Activated T-helper 2 cell treated with anti-CD3 and anti-CD28 coated beads, Interferon-gamma antibody, Interleukin-2, Interleukin-4, amounts not matched to agents 10 μg/mL and 5 μg/mL and 100 μg/mL, durations not matched to agents 14 hours and 24 hours and 36 hours (primary cell): ENCODE results near the gene ATP6AP1. TPM values are rescaled to one million over a fixed set of nuclear protein-coding genes. Genes with fewer than 3 reads are reported as not detected.

Source experiments
- DNase-seq: peaks from one replicate; pipeline ENCODE4 v3.0.0; 2021; ENCODE audit warnings: low spot score
- H3K27ac Mint-ChIP-seq: one replicate; pipeline ENCODE4 v1.8.0; 2021; ENCODE audit warnings: mixed read lengths
- H3K27me3 Mint-ChIP-seq: one replicate; pipeline ENCODE4 v1.8.0; 2021; ENCODE audit warnings: low read depth, mixed read lengths
- H3K36me3 Mint-ChIP-seq: one replicate; pipeline ENCODE4 v1.8.0; 2021; ENCODE audit warnings: low read depth, mixed read lengths
- H3K4me1 Mint-ChIP-seq: one replicate; pipeline ENCODE4 v1.8.0; 2021; ENCODE audit warnings: low read depth, mixed read lengths
- H3K4me3 Mint-ChIP-seq: one replicate; pipeline ENCODE4 v1.8.0; 2021; ENCODE audit warnings: low read depth, mild to moderate bottlenecking, moderate library complexity, mixed read lengths
- H3K9me3 Mint-ChIP-seq: one replicate; pipeline ENCODE4 v1.8.0; 2021; ENCODE audit warnings: mixed read lengths
- intact Hi-C: fragments of 100-400 bp; cut with micrococcal nuclease; formaldehyde crosslinking; loops from one replicate; pipeline ENCODE4 v1.15.1; 2023
- total RNA-seq: library from RNA; stranded (reverse); gene quantifications from 2 replicates; pipeline ENCODE4 v1.2.3, GENCODE V29; 2022

Gene ATP6AP1
- total RNA-seq, 1 donor from 2014 or later: 48.9 TPM

DNA sequence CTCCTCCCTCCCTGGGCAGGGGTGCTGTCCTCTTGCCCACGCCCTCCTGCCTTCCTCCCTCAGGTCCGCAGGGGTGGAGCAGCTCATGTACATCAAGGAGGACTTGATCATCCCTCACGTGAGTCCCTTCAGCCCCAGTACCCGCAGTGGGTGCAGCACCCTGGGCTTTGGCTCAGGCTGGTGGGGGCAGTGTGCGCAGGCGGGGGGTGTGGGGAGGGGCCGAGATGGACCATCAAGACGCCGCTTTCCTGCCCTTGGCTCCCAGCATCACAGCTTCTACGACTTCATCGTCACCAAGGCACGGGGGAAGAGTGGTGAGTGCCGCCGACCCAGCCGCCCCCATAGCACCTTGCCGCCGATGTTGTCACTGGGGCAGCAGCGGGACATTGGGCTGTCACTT is 21.1 kb downstream of the ATP6AP1 start:
- Mint-ChIP-seq H3K4me1 (no peaks in the 10 kb centered on the region), H3K4me3 (no peak overlapping the region), H3K36me3 (peaks cover 38% of the 10 kb centered on the region), H3K27me3 (no peaks in the 10 kb centered on the region), H3K27ac (no peak overlapping the region), H3K9me3 (no peaks in the 10 kb centered on the region)
- intact Hi-C loops: no loop called here
- DNase-seq: no peak

DNA sequence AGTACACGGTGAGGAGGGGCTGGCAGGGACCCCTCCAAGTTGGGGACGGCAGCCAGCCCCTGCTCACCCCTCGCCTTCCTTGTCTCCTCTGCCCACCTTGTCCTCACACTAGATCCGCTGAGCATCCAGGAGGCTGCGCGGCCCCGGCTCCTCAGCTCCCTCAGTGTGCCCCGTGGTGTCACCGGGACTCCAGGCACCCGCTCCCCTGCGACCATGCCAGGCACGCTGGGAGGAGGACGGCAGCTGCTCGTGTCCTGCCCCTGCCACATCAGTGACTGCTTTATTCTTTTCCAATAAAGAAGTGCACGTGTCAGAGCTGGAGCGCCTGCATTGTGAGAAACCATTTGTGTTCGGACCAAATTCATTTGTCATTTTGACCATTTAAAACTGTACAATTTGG is 21.8 kb downstream of the ATP6AP1 start:
- H3K27me3 Mint-ChIP-seq: no peaks in the 10 kb centered on the region
- H3K9me3 Mint-ChIP-seq: no peaks in the 10 kb centered on the region
- H3K4me1 Mint-ChIP-seq: no peaks in the 10 kb centered on the region
- no peak overlapping the region for H3K4me3 Mint-ChIP-seq
- intact Hi-C loops: no loop called here
- H3K27ac Mint-ChIP-seq: no peak overlapping the region
- peaks cover 38% of the 10 kb centered on the region for H3K36me3 Mint-ChIP-seq
- no peak for DNase-seq

DNA sequence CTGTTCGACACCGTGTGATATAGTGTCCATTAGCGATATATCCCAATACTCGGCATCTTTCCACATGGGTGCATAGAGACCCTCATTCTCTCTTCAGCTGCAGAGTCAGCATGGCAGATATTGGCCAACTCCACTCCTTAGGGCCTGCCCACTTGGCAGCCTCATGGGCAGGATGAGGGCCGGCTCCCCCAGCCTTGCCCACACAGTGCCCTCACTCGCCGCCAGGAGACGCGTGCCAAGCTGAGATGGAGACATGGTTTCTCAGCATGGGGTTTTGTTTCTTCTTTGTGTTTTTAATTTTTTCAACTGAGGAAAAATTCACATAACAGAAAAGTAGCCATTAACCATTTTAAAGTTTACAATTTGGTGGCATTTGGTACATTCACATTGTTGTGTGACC is 24.3 kb downstream of the ATP6AP1 start:
- intact Hi-C loops: no loop called here
- Mint-ChIP-seq H3K9me3 (no peaks in the 10 kb centered on the region), H3K27me3 (no peaks in the 10 kb centered on the region), H3K4me3 (no peak overlapping the region), H3K27ac (no peak overlapping the region), H3K36me3 (peaks cover 24% of the 10 kb centered on the region), H3K4me1 (peaks cover 3% of the 10 kb centered on the region)
- DNase-seq: no peak

DNA sequence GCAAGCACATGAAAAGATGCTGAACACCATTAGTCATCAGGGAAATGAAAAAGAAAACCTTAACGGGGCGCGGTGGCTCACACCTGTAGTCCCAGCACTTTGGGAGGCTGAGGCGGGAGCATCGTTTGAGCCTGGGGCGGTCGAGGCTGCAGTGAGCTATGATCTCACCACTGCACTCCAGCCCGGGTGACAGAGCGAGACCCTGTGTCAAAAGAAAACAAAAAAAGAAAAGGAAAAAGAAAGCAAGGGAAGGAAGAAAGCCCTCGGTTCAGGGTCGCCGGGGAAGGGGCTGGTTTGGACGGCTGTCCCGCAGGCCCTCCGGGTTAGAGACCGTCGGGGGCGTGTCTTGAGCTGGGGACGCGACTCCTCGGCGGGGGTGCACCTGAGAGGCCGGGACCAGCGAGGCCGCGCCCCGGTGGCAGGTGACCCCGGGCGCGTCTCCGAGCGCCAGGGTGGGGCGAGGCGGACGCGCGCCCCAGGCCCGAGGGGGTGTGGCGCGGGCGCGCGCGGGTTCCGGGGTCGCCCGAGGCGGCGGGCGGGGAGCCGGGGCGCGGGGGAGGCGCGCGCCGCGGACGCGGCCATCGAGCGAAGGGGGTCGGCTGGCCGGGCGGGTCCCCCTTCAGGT is 29.1 kb downstream of the ATP6AP1 start:
- H3K27me3 Mint-ChIP-seq: no peaks in the 10 kb centered on the region
- DNase-seq: peak; percentile 33
- peaks cover 16% of the 10 kb centered on the region for H3K36me3 Mint-ChIP-seq
- peak overlapping the region; percentile 97 for H3K27ac Mint-ChIP-seq
- H3K9me3 Mint-ChIP-seq: no peaks in the 10 kb centered on the region
- peak overlapping the region; percentile 98 for H3K4me3 Mint-ChIP-seq
- H3K4me1 Mint-ChIP-seq: peaks cover 5% of the 10 kb centered on the region
- intact Hi-C loops: no loop called here

DNA sequence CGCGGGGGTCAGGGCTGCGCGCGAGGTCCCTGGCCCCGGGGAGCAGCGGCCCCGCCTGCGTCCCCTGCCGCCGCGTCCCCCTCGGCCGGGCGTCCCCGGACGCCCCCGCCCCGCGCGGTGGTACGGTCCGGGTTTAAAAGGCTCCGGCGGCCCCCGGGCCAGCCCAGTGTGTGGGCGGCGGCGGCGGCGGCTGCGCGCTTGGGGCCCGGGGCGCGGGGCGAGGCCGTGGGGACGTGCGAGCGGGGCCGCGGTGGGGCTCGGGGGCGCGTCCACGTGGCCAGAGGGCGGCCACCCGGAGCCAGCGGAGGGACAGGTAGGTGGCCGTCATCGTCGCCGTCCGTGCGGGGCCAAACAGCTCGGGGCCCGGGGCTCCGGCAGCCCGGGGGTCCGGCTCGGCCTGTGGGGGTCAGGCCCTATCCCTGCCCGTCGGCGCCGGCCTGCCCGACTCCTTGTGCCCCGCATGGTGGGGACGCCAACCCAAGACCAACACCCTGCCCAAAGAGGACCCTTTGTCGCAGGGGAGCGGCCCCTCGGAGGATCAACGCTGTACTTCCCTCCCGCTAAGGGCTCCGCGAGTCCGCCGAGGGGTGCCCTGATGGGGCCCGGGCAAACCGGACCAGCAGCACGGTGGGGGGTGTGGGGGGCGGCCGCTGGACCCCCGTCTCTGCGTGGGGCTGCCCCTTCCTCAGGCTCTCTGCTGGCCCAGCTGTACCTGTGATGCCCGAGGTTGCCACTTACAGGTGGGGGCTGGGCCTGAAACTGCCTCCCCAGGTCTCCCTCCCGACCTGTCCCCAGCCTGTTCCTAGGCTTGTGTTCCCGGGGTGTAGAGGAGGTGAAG is 29.9 kb downstream of the ATP6AP1 start, which contains the start of gene PLXNA3:
Gene PLXNA3, plus strand, starts transcription at position 166 of the 838 bp plus-strand sequence. CDS start 1,903 bp downstream, outside the sequence.
- intact Hi-C loops: no loop called here
- Mint-ChIP-seq H3K27ac (peak within 1 kb of the TSS; percentile 97), H3K4me3 (peak within 1 kb of the TSS; percentile 98), H3K9me3 (no peaks in the 10 kb centered on the region), H3K36me3 (peaks cover 15% of the 10 kb centered on the region), H3K4me1 (peaks cover 5% of the 10 kb centered on the region), H3K27me3 (no peaks in the 10 kb centered on the region)
- peak; percentile 37 for DNase-seq

DNA sequence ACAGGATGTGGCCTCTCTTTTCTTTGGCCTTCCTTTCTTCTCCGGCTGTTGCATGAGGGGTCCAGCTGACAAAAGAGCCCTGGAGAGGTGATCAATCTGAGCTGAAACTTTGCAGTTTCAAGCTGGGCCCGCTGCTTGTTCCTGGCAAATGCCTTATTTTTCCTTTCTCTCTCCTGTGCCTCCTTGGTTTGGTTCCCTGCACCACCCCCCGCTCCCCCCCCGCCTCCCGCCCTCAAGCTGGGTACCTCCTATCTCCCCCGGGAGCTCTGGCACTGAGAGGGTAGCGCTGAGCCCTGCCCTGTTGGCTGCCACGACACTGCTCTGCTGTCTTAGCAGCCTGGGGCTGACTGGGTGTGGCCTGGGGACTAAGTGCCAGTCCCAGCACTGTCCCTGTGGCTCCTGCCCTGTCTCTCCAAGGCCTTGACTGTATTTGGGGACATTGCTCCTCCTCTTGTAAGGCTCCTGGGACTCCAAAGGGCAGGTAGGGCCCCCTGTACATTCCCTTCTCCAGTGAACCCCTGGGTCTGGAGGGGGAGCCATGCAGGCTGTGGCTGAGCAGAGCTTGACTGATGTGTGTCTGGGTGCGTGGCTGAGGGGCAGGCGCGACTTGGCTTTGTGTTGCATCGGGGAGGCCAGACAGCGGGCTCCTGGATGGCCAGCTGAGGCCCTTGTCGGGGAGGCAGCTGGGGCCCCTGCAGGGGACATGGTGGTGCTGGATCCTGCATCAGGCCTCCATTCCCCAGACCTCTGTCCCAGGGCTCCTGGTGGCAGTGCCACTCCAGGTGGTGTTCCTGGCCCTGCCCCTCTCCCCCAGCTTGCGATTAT is 30.7 kb downstream of the ATP6AP1 start:
- Mint-ChIP-seq H3K27me3 (no peaks in the 10 kb centered on the region), H3K9me3 (no peaks in the 10 kb centered on the region), H3K36me3 (peaks cover 14% of the 10 kb centered on the region), H3K27ac (peak overlapping the region; percentile 62), H3K4me1 (peaks cover 5% of the 10 kb centered on the region), H3K4me3 (peak overlapping the region; percentile 83)
- intact Hi-C loops: no loop called here
- no peak for DNase-seq

DNA sequence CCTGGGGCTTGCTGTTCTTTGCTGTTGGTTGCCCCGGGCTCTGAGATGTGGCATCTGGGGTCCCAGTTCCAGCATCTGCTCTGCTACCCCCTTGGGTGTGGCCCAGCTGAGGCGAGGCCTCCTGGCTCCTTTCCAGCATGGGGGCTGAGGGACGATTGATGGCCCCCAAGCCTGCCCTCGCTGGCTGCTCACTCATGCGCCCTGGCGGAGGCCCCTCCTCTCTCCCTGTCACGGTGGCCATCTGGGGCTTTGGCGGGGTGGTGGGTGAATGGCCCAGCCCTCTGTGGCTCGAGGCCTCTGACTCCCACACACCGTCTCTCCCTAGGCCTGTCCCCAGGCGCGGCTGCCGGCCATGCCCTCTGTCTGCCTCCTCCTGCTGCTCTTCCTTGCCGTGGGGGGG is 31.4 kb downstream of the ATP6AP1 start:
- H3K4me1 Mint-ChIP-seq: peaks cover 5% of the 10 kb centered on the region

DNA sequence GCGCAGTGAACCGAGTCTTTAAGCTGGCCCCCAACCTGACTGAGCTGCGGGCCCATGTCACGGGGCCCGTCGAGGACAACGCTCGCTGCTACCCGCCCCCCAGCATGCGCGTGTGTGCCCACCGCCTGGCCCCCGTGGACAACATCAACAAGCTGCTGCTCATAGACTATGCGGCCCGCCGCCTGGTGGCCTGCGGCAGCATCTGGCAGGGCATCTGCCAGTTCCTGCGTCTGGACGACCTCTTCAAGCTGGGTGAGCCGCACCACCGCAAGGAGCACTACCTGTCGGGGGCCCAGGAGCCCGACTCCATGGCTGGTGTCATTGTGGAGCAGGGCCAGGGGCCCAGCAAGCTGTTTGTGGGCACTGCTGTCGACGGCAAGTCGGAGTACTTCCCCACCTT is 31.8 kb downstream of the ATP6AP1 start:
- Mint-ChIP-seq H3K27me3 (no peaks in the 10 kb centered on the region), H3K4me3 (peak overlapping the region; percentile 51), H3K4me1 (peaks cover 5% of the 10 kb centered on the region), H3K36me3 (peaks cover 9% of the 10 kb centered on the region), H3K9me3 (no peaks in the 10 kb centered on the region), H3K27ac (no peak overlapping the region)
- DNase-seq: no peak
- intact Hi-C loops: no loop called here

More for the DNA sequence above, 31.4 kb downstream of the ATP6AP1 start:
- intact Hi-C loops: no loop called here
- H3K36me3 Mint-ChIP-seq: peaks cover 9% of the 10 kb centered on the region
- no peaks in the 10 kb centered on the region for H3K9me3 Mint-ChIP-seq
- H3K27ac Mint-ChIP-seq: no peak overlapping the region
- H3K4me3 Mint-ChIP-seq: peak overlapping the region; percentile 51
- no peaks in the 10 kb centered on the region for H3K27me3 Mint-ChIP-seq
- no peak for DNase-seq

DNA sequence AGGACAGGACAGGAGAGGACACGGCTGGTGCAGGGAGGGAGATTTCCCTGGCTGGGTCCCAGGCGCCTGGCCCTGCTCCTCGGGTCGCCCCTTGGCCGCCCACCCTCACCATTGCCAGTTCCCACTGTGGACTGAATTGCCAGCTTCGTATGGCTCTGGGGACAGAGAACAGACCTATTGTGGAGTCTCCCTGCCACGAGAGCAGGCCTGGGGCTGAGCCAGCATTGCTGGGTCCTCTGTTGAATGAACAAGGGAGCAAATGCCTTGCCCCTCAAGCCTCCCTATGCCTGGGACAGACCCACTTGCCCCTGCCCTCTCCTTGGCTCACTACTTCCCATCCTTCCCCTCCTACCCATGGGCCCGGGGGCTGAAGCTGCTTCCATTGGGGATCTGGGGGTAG is 33.9 kb downstream of the ATP6AP1 start:
- Mint-ChIP-seq H3K4me1 (peaks cover 3% of the 10 kb centered on the region), H3K27me3 (no peaks in the 10 kb centered on the region), H3K36me3 (peaks cover 9% of the 10 kb centered on the region), H3K27ac (no peak overlapping the region), H3K4me3 (no peak overlapping the region), H3K9me3 (no peaks in the 10 kb centered on the region)
- no peak for DNase-seq
- intact Hi-C loops: no loop called here

DNA sequence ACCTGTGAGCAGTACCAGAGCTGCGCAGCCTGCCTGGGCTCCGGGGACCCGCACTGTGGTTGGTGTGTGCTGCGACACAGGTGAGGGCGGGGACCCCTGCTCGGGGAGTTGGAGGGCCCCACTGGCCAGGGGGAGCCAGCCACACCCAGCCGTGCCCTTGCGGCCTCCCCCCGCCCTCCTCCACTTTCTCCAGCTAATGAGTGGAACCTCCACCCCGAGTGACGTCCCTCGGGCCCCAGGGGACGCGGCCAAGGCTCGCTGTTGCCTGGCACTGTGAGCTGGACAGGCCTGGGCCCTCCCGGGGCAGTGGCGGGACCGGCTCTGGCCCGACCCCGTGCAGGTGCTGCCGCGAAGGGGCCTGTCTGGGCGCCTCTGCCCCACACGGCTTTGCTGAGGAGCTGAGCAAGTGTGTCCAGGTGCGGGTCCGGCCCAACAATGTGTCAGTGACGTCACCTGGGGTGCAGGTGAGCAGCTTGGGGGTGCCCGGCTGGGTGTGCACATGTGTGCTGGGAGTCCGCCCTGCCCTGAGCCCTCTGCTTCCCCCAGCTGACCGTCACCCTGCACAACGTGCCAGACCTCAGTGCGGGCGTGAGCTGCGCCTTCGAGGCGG is 35.2 kb downstream of the ATP6AP1 start:
- H3K9me3 Mint-ChIP-seq: no peaks in the 10 kb centered on the region
- intact Hi-C loops: no loop called here
- no peak overlapping the region for H3K4me3 Mint-ChIP-seq
- DNase-seq: no peak
- peaks cover 2% of the 10 kb centered on the region for H3K4me1 Mint-ChIP-seq
- H3K27me3 Mint-ChIP-seq: no peaks in the 10 kb centered on the region
- no peak overlapping the region for H3K27ac Mint-ChIP-seq
- peaks cover 11% of the 10 kb centered on the region for H3K36me3 Mint-ChIP-seq

DNA sequence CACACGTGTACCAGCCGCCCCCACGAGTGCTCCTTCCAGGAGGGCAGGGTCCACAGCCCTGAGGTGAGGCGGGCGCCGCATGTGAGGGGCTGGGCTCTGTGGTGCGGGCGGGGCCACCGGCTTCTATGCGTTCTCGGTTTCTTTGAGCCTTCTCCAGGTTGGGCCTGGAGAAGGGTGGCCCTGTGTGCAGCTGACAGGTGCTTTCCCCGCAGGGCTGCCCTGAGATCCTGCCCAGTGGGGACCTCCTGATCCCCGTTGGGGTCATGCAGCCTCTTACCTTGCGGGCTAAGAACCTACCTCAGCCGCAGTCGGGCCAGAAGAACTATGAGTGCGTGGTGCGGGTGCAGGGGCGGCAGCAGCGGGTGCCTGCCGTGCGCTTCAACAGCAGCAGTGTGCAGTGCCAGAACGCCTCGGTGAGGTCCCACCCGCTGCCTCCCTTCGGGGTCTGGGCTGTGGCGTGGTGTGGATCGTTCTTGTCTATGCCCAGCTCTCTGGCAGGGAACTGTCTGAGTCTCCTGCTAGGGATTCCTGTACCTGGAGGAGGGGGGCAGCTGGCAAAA is 36.4 kb downstream of the ATP6AP1 start:
- Mint-ChIP-seq H3K27ac (no peak overlapping the region), H3K36me3 (peaks cover 14% of the 10 kb centered on the region), H3K27me3 (no peaks in the 10 kb centered on the region), H3K9me3 (no peaks in the 10 kb centered on the region), H3K4me1 (no peaks in the 10 kb centered on the region), H3K4me3 (no peak overlapping the region)
- DNase-seq: no peak
- intact Hi-C loops: no loop called here

DNA sequence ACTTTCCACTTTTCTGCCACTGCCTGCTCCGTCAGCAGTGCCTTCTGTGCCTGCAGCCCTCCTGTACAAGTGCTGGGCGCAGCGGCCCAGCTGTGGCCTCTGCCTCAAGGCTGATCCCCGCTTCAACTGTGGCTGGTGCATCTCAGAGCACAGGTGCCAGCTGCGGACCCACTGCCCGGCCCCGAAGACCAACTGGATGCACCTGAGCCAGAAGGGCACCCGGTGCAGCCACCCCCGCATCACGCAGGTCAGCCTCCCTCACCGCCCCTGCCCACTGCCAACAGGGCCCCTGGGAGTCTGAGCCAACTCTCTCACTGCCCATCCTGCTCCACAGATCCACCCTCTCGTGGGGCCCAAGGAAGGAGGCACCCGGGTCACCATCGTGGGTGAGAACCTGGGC is 37.1 kb downstream of the ATP6AP1 start:
- no peak overlapping the region for H3K4me3 Mint-ChIP-seq
- H3K36me3 Mint-ChIP-seq: peaks cover 18% of the 10 kb centered on the region
- no peaks in the 10 kb centered on the region for H3K9me3 Mint-ChIP-seq
- H3K27me3 Mint-ChIP-seq: no peaks in the 10 kb centered on the region
- intact Hi-C loops: no loop called here
- no peaks in the 10 kb centered on the region for H3K4me1 Mint-ChIP-seq
- DNase-seq: no peak
- no peak overlapping the region for H3K27ac Mint-ChIP-seq
